CD4-positive, CD25-positive, alpha-beta regulatory T cell (primary cell): ENCODE results near the gene TTC24. TPM values are rescaled to one million over a fixed set of nuclear protein-coding genes. Genes with fewer than 3 reads are reported as not detected.

Source experiments
- ATAC-seq, 2 donors: fragments of 150-1000 bp; cut with Tn5 transposase; one replicate each; pipeline ENCODE4 v1.10.0; 2021; ENCODE audit warnings: low read depth in 2 of 2, moderate number of reproducible peaks in 2 of 2, moderate library complexity in 1 of 2
- DNase-seq, 3 donors: peaks; one replicate each; pipeline versions ENCODE4 v3.0.0 to v3.0.0-alpha.2; 2012 to 2022; ENCODE audit warnings: mixed read lengths in 1 of 3
- H3K27ac ChIP-seq: one replicate; pipeline ENCODE4 v1.7.0; 2013; ENCODE audit warnings: mild to moderate bottlenecking, low read length; ENCODE audit not compliant: insufficient read depth, poor library complexity, severe bottlenecking
- H3K27me3 ChIP-seq: one replicate; pipeline ENCODE4 v1.7.0; 2013; ENCODE audit warnings: low read length; ENCODE audit not compliant: control insufficient read depth, insufficient read depth
- H3K36me3 ChIP-seq: one replicate; pipeline ENCODE4 v1.7.0; 2013; ENCODE audit warnings: mild to moderate bottlenecking, low read length, moderate library complexity; ENCODE audit not compliant: control insufficient read depth, insufficient read depth
- H3K4me1 ChIP-seq: 2 replicates; pipeline ENCODE4 v1.7.0; 2013; ENCODE audit warnings: mild to moderate bottlenecking, low read length; ENCODE audit not compliant: insufficient read depth, control insufficient read depth, poor library complexity, severe bottlenecking
- H3K4me3 ChIP-seq: one replicate; pipeline ENCODE4 v1.7.0; 2013; ENCODE audit warnings: low read depth, mild to moderate bottlenecking, low read length, moderate library complexity
- H3K9me3 ChIP-seq, 2 experiments: 1 replicate in 1 of 2; 2 replicates in 1 of 2; pipeline ENCODE4 v1.7.0; 2013; ENCODE audit warnings: low read length in 2 of 2, mild to moderate bottlenecking in 1 of 2, moderate library complexity in 1 of 2; ENCODE audit not compliant: control insufficient read depth in 2 of 2
- H3K27ac Mint-ChIP-seq, 3 donors: one replicate each; pipeline ENCODE4 v1.8.0; 2020 to 2022; ENCODE audit warnings: mild to moderate bottlenecking in 3 of 3, mixed read lengths in 3 of 3, moderate library complexity in 2 of 3
- H3K27me3 Mint-ChIP-seq: one replicate; pipeline ENCODE4 v1.8.0; 2022; ENCODE audit warnings: mild to moderate bottlenecking, mixed read lengths
- H3K36me3 Mint-ChIP-seq: one replicate; pipeline ENCODE4 v1.8.0; 2020; ENCODE audit warnings: mixed read lengths
- H3K4me1 Mint-ChIP-seq, 4 donors: one replicate each; pipeline ENCODE4 v1.8.0; 2020 to 2022; ENCODE audit warnings: mixed read lengths in 4 of 4, mild to moderate bottlenecking in 1 of 4
- H3K4me3 Mint-ChIP-seq, 4 donors: one replicate each; pipeline ENCODE4 v1.8.0; 2020 to 2022; ENCODE audit warnings: mild to moderate bottlenecking in 4 of 4, mixed read lengths in 4 of 4, moderate library complexity in 3 of 4
- H3K9me3 Mint-ChIP-seq, 7 donors: one replicate each; pipeline ENCODE4 v1.8.0; 2020 to 2022; ENCODE audit warnings: mixed read lengths in 7 of 7, mild to moderate bottlenecking in 3 of 7, moderate library complexity in 2 of 7
- polyA plus RNA-seq, 4 donors: library from polyadenylated mRNA; unstranded; fragments of 300-500 nt; fragmentation: Illumina TruSeq; gene quantifications; one replicate each; pipeline ENCODE4 v1.2.3, GENCODE V29; 2021
- total RNA-seq: library from RNA; stranded (reverse); gene quantifications from one replicate; pipeline ENCODE4 v1.2.3, GENCODE V29; 2022

TTC24 gene
- total and polyA plus RNA-seq, 5 donors from 2014 or later = 0.34 to 2.3 (median 0.50) TPM; not detected in 1

DNA sequence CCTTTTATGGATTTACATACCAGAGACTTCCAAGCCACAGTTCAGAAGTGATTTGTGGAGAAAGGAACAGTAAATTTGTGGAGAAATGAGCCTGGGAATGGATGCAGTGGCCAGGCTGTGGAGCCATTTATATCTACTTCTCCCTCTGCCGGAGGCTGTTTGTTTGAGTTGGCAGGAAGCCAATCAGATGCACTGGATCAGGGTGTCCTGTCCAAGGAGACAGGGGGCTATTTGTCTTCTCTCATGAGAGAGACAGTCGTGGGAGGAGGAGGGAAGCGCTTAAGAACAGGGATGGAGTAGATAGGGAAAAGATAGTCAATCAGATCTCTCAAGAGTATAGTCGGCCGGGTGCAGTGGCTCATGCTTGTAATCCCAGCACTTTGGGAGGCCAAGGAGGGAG is 36.9 kb downstream of the TTC24 start:
- no peaks in the 10 kb centered on the region for H3K36me3 Mint-ChIP-seq
- peaks cover 0 to 6% (median 0%) of the 10 kb centered on the region in 4 donors for H3K4me1 Mint-ChIP-seq
- H3K27ac Mint-ChIP-seq = no peak overlapping the region
- peaks cover 0 to 1% (median 0%) of the 10 kb centered on the region in 7 donors for H3K9me3 Mint-ChIP-seq
- no peak for ATAC-seq
- H3K4me1 ChIP-seq = no peaks in the 10 kb centered on the region
- DNase-seq = no peak
- H3K27me3 Mint-ChIP-seq = peaks cover 75% of the 10 kb centered on the region
- H3K27me3 ChIP-seq = peaks cover 18% of the 10 kb centered on the region
- H3K9me3 ChIP-seq = no peaks in the 10 kb centered on the region
- H3K4me3 ChIP-seq = no peak overlapping the region
- no peaks in the 10 kb centered on the region for H3K36me3 ChIP-seq
- no peak overlapping the region for H3K4me3 Mint-ChIP-seq
- no peak overlapping the region for H3K27ac ChIP-seq

DNA sequence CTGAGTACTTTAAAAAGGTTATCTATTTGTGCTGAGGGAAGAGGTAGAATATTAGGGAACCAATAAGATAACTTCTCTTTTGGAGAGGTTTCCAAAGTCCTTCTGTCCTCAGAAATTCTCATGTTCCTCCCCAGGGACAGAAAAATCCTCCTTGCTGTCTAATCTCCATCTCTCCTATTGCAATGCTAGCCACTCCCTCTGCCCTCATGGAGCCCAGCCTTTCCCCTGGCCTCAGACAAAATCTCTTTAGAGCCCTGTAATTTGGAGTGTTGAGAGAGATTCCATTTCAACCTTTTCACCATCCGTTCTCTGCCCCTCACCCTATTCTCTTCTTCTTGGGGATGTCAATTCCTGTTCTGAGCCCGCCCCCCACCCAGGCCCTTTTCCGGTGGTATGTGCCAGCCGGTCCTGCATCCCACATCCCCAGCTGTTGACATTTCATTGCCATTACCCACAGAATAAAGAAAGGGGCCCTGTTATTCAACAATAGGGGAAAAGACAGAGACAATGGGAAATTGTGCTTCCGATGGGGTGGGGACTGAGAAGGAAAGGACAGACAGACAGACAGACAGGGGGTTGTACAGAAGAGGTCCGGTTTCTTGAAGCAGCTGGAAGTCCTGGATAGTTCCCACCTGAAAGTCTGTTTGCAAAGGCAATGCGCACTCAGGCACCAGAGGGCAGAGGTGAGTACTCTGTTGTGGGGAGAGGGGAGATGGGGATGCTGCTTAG is 39.5 kb downstream of the TTC24 start, which contains the start of gene HAPLN2:
TSS of gene HAPLN2 (plus strand) at position 563 of the 729 bp plus-strand sequence. CDS start 4,076 bp downstream, outside the sequence.
- no peaks in the 10 kb centered on the region for H3K36me3 ChIP-seq
- peaks cover 0 to 1% (median 0%) of the 10 kb centered on the region in 7 donors for H3K9me3 Mint-ChIP-seq
- H3K27ac Mint-ChIP-seq = no peak within 1 kb of the TSS
- DNase-seq (no peak), ATAC-seq (no peak)
- no peak within 1 kb of the TSS for H3K4me3 ChIP-seq
- peaks cover 67% of the 10 kb centered on the region for H3K27me3 Mint-ChIP-seq
- peaks cover 4% of the 10 kb centered on the region for H3K4me1 ChIP-seq
- H3K36me3 Mint-ChIP-seq = no peaks in the 10 kb centered on the region
- no peaks in the 10 kb centered on the region for H3K9me3 ChIP-seq
- H3K4me3 Mint-ChIP-seq = no peak within 1 kb of the TSS
- peaks cover 0 to 9% (median 3%) of the 10 kb centered on the region in 4 donors for H3K4me1 Mint-ChIP-seq
- peaks cover 29% of the 10 kb centered on the region for H3K27me3 ChIP-seq
- no peak within 1 kb of the TSS for H3K27ac ChIP-seq

DNA sequence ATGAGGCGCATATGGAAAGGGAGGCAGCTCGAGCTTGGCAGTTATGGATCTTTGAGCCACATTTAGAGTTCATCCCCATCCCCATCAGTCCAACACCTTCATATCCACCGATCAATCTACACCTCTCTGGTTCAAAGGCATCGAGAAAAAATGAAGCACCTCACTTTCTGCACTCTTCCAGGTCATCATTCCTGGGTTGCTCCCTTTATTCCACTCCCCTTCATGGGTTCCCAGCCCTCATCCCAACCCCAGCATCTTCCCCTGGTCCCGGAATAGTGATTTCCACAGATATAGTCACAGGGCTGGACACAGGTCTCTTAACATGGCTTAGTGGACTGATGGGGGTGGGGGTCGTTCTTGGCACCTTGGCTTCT is 40.0 kb downstream of the TTC24 start:
- no peak for ATAC-seq

DNA sequence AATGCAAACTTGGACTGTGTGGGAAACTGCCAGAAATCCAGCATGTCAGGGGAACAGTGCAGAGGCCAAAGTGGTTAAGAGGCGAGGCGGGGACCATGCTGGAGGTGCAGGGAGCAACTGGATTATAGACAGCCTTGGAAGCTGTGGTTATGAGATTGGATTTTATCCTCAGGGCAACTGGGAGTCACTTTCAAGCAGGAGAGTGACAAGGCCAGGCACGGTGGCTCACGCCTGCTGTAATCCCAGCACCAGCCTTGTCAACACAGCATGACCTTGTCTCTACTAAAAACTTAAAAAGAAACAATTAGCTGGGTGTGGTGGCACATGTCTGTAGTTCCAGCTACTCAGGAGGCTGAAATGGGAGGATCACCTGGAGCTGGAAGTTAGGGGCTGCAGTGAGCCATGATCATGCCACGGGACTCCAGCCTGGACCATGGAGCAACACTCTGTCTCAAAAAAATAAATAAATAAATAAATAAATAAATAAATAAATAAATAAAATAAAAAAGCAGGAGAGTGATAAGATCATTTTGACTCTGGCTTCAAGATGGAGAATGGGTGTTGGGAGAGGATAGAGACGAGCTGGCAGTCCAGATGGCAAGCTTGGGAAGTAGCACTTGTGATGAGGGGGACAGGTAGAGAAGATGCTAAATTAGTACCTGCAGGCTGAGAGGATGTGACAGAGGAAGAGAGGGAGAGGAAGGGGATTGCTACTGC is 43.2 kb downstream of the TTC24 start:
- Histone ChIP-seq H3K36me3 (no peaks in the 10 kb centered on the region), H3K9me3 (no peaks in the 10 kb centered on the region), H3K27me3 (peaks cover 29% of the 10 kb centered on the region), H3K27ac (no peak overlapping the region), H3K4me1 (peaks cover 20% of the 10 kb centered on the region), H3K4me3 (no peak overlapping the region)
- H3K27ac Mint-ChIP-seq = no peak overlapping the region
- DNase-seq (no peak), ATAC-seq (no peak)
- no peaks in the 10 kb centered on the region for H3K36me3 Mint-ChIP-seq
- H3K4me3 Mint-ChIP-seq = peak overlapping the region in 3 of 4 donors; percentile 29 to 78 (median 77)
- H3K9me3 Mint-ChIP-seq = no peaks in the 10 kb centered on the region
- peaks cover 61% of the 10 kb centered on the region for H3K27me3 Mint-ChIP-seq
- peaks cover 4 to 20% (median 9%) of the 10 kb centered on the region in 4 donors for H3K4me1 Mint-ChIP-seq

More for the DNA sequence above, 40.0 kb downstream of the TTC24 start:
- peaks cover 0 to 12% (median 3%) of the 10 kb centered on the region in 4 donors for H3K4me1 Mint-ChIP-seq
- Histone ChIP-seq H3K9me3 (no peaks in the 10 kb centered on the region), H3K27me3 (peaks cover 29% of the 10 kb centered on the region), H3K36me3 (no peaks in the 10 kb centered on the region), H3K27ac (no peak overlapping the region), H3K4me3 (no peak overlapping the region), H3K4me1 (peaks cover 9% of the 10 kb centered on the region)
- peaks cover 0 to 1% (median 0%) of the 10 kb centered on the region in 7 donors for H3K9me3 Mint-ChIP-seq
- H3K4me3 Mint-ChIP-seq = no peak overlapping the region
- H3K27me3 Mint-ChIP-seq = peaks cover 66% of the 10 kb centered on the region
- no peaks in the 10 kb centered on the region for H3K36me3 Mint-ChIP-seq
- no peak for DNase-seq
- no peak overlapping the region for H3K27ac Mint-ChIP-seq

DNA sequence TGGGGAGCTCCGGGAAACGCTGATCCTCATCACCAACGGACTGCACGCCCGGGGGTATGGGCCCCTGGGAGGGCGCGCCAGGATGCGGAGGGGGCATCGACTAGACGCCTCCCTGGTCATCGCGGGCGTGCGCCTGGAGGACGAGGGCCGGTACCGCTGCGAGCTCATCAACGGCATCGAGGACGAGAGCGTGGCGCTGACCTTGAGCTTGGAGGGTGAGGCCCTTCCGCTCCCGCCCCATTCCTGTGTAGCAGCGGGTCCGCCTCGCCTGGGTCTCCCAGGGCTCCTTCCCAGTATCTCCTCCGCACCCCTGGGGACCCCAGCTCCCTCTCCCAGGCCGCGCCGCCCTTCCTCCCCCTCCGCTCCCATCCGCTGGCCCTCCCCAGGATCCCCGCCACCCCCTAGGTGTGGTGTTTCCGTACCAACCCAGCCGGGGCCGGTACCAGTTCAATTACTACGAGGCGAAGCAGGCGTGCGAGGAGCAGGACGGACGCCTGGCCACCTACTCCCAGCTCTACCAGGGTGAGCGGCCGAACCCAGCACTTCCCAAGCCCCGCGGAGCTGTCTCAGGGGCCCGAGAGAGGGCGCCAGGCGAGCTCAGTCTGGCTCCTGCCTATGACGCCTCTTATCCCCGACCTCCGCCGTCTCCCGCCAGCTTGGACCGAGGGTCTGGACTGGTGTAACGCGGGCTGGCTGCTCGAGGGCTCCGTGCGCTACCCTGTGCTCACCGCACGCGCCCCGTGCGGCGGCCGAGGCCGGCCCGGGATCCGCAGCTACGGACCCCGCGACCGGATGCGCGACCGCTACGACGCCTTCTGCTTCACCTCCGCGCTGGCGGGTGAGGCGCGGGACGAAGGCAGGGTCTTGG is 44.7 kb downstream of the TTC24 start:
- Histone ChIP-seq H3K27me3 (peaks cover 27% of the 10 kb centered on the region), H3K9me3 (no peaks in the 10 kb centered on the region), H3K36me3 (no peaks in the 10 kb centered on the region), H3K4me3 (no peak overlapping the region), H3K4me1 (peaks cover 20% of the 10 kb centered on the region), H3K27ac (no peak overlapping the region)
- no peak overlapping the region for H3K27ac Mint-ChIP-seq
- H3K36me3 Mint-ChIP-seq = no peaks in the 10 kb centered on the region
- ATAC-seq = peak; percentile 22 to 31
- H3K4me3 Mint-ChIP-seq = peak overlapping the region in 3 of 4 donors; percentile 36 to 84 (median 72)
- peak in 1 of 3 donors; percentile 27 for DNase-seq
- no peaks in the 10 kb centered on the region for H3K9me3 Mint-ChIP-seq
- peaks cover 66% of the 10 kb centered on the region for H3K27me3 Mint-ChIP-seq
- peaks cover 4 to 20% (median 9%) of the 10 kb centered on the region in 4 donors for H3K4me1 Mint-ChIP-seq

DNA sequence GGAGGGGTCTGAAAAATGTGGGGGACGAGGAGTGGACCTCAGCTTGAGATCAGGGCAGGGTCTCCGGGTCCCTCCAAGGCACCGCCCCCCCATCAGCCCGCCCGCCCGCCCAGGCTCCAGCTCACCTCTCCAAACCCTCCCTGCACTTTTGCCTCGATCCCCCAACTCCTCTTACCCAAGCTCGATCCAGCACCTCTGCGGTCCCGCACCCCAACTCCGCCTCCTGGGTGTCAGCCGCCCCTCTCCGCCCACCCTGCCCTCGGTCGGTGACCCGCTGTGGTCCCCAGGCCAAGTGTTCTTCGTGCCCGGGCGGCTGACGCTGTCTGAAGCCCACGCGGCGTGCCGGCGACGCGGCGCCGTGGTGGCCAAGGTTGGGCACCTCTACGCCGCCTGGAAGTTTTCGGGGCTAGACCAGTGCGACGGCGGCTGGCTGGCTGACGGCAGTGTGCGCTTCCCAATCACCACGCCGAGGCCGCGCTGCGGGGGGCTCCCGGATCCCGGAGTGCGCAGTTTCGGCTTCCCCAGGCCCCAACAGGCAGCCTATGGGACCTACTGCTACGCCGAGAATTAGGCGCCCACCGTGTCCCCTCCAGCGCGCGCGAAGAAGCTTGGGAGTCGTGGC is 45.4 kb downstream of the TTC24 start:
- no peaks in the 10 kb centered on the region for H3K9me3 ChIP-seq
- Mint-ChIP-seq H3K9me3 (no peaks in the 10 kb centered on the region), H3K27ac (no peak overlapping the region), H3K36me3 (no peaks in the 10 kb centered on the region), H3K4me1 (peaks cover 3 to 20% (median 6%) of the 10 kb centered on the region in 4 donors), H3K4me3 (peak overlapping the region in 2 of 4 donors; percentile 36 to 48), H3K27me3 (peaks cover 66% of the 10 kb centered on the region)
- H3K4me1 ChIP-seq = peaks cover 20% of the 10 kb centered on the region
- no peaks in the 10 kb centered on the region for H3K36me3 ChIP-seq
- peaks cover 23% of the 10 kb centered on the region for H3K27me3 ChIP-seq
- no peak overlapping the region for H3K27ac ChIP-seq
- no peak for ATAC-seq
- no peak for DNase-seq
- no peak overlapping the region for H3K4me3 ChIP-seq
